Calu3 (cell line): Measurements from ENCODE around the gene FHIT. TPM values are rescaled to one million over a fixed set of nuclear protein-coding genes. Genes with fewer than 3 reads are reported as not detected.

Experiments used
- BruUV-seq: library from RNA; stranded (reverse); fragments of 400-500 nt; replicated peaks from 2 replicates; lab custom pipeline; 2021; lab: Mats Ljungman, UMichigan
- CTCF ChIA-PET: fragments of 300-600 bp; sonication (Branson Sonifier 250); formaldehyde crosslinking; loops from one replicate; lab custom pipeline; 2022; ENCODE audit warnings: antibody characterized with exemption; lab: Charles Lee
- DNase-seq: peaks from one replicate; pipeline ENCODE4 v3.0.0; 2022
- H3K27ac Mint-ChIP-seq: one replicate; pipeline ENCODE4 v1.8.0; 2022; ENCODE audit warnings: mixed read lengths; ENCODE audit not compliant: unreplicated experiment
- H3K27me3 Mint-ChIP-seq: one replicate; pipeline ENCODE4 v1.8.0; 2022; ENCODE audit warnings: mixed read lengths; ENCODE audit not compliant: unreplicated experiment
- H3K36me3 Mint-ChIP-seq: one replicate; pipeline ENCODE4 v1.8.0; 2022; ENCODE audit warnings: mild to moderate bottlenecking, moderate library complexity, mixed read lengths; ENCODE audit not compliant: insufficient read depth, unreplicated experiment
- H3K4me1 Mint-ChIP-seq: one replicate; pipeline ENCODE4 v1.8.0; 2022; ENCODE audit warnings: mild to moderate bottlenecking, low read depth, mixed read lengths; ENCODE audit not compliant: unreplicated experiment
- H3K4me3 Mint-ChIP-seq: one replicate; pipeline ENCODE4 v1.8.0; 2022; ENCODE audit warnings: mild to moderate bottlenecking, low read depth, moderate library complexity, mixed read lengths; ENCODE audit not compliant: unreplicated experiment
- H3K9me3 Mint-ChIP-seq: one replicate; pipeline ENCODE4 v1.8.0; 2022; ENCODE audit warnings: low read depth, mixed read lengths; ENCODE audit not compliant: unreplicated experiment
- CTCF ChIP-seq: fragments of 200-600 bp; IDR thresholded peaks from one replicate; pipeline ENCODE4 v1.8.0; 2022; ENCODE audit warnings: antibody characterized with exemption; ENCODE audit not compliant: unreplicated experiment
- intact Hi-C: fragments of 100-400 bp; cut with micrococcal nuclease; formaldehyde crosslinking; loops from one replicate; pipeline ENCODE4 v1.10.0; 2022; ENCODE audit not compliant: unreplicated experiment
- total RNA-seq: library from RNA; stranded (reverse); gene quantifications from 2 replicates; pipeline ENCODE4 v1.2.3, GENCODE V29; 2022

Gene FHIT
- total RNA-seq, 1 experiment from 2014 or later, result 6.2 TPM

- H3K36me3 Mint-ChIP-seq, result no peaks in the 10 kb centered on the region
- no peak for DNase-seq
- no peaks in the 10 kb centered on the region for H3K27me3 Mint-ChIP-seq
- H3K4me3 Mint-ChIP-seq, result no peak overlapping the region
- H3K9me3 Mint-ChIP-seq, result peaks cover 6% of the 10 kb centered on the region
- no peak for TF ChIP-seq CTCF
- no peaks in the 10 kb centered on the region for H3K4me1 Mint-ChIP-seq
- CTCF ChIA-PET, result no interaction called here
- no peak overlapping the region for H3K27ac Mint-ChIP-seq
- BruUV-seq, result no TSS peak
- intact Hi-C loops, result no loop called here
Measured at GRCh38 chr3:59714066-59714465, 1537.2 kb downstream of the FHIT start.

- no peak for DNase-seq
- no peak for TF ChIP-seq CTCF
- Mint-ChIP-seq H3K9me3 (peaks cover 6% of the 10 kb centered on the region), H3K4me3 (no peak overlapping the region), H3K27ac (no peak overlapping the region), H3K27me3 (no peaks in the 10 kb centered on the region), H3K4me1 (no peaks in the 10 kb centered on the region), H3K36me3 (no peaks in the 10 kb centered on the region)
- CTCF ChIA-PET, result no interaction called here
- intact Hi-C loops, result no loop called here
- no TSS peak for BruUV-seq
Measured at GRCh38 chr3:59710554-59710953, 1540.7 kb downstream of the FHIT start.

GRCh38 chr3:59709702-59710553 lies 1541.3 kb downstream of the FHIT start:
- no TSS peak for BruUV-seq
- intact Hi-C loops, result no loop called here
- CTCF ChIA-PET, result no interaction called here
- Mint-ChIP-seq H3K36me3 (no peaks in the 10 kb centered on the region), H3K9me3 (peaks cover 6% of the 10 kb centered on the region), H3K4me3 (no peak overlapping the region), H3K27ac (no peak overlapping the region), H3K4me1 (no peaks in the 10 kb centered on the region), H3K27me3 (no peaks in the 10 kb centered on the region)
- DNase-seq, result no peak
- TF ChIP-seq CTCF, result no peak

- intact Hi-C loops, result no loop called here
- Mint-ChIP-seq H3K36me3 (no peaks in the 10 kb centered on the region), H3K9me3 (peaks cover 6% of the 10 kb centered on the region), H3K27me3 (no peaks in the 10 kb centered on the region), H3K4me1 (no peaks in the 10 kb centered on the region), H3K27ac (no peak overlapping the region), H3K4me3 (no peak overlapping the region)
- TF ChIP-seq CTCF, result no peak
- no peak for DNase-seq
- BruUV-seq, result no TSS peak
- CTCF ChIA-PET, result no interaction called here
Measured at GRCh38 chr3:59708202-59708601, 1543.0 kb downstream of the FHIT start.
